Effector memory CD8-positive, alpha-beta T cell (primary cell): Measurements from ENCODE around the gene PNPLA6.
A peak's percentile ranks its signal among the peaks of the same experiment; 100 is the strongest.

Experiments used
- ATAC-seq: fragments of 150-1000 bp; cut with Tn5 transposase; replicated peaks from 2 replicates; pipeline ENCODE4 v1.10.0; 2021; ENCODE audit warnings: mild to moderate bottlenecking, moderate library complexity
- DNase-seq, 3 experiments: peaks; one replicate each; pipeline ENCODE4 v3.0.0; 2021
- H3K27ac Mint-ChIP-seq, 2 donors: one replicate each; pipeline ENCODE4 v1.8.0; 2022; ENCODE audit warnings: mild to moderate bottlenecking in 2 of 2, mixed read lengths in 2 of 2, moderate library complexity in 2 of 2
- H3K27me3 Mint-ChIP-seq, 2 donors: one replicate each; pipeline ENCODE4 v1.8.0; 2022; ENCODE audit warnings: mixed read lengths in 2 of 2
- H3K36me3 Mint-ChIP-seq: one replicate; pipeline ENCODE4 v1.8.0; 2022; ENCODE audit warnings: mild to moderate bottlenecking, moderate library complexity, mixed read lengths; ENCODE audit not compliant: insufficient read depth
- H3K4me1 Mint-ChIP-seq, 2 donors: one replicate each; pipeline ENCODE4 v1.8.0; 2022; ENCODE audit warnings: low read depth in 2 of 2, mixed read lengths in 2 of 2
- H3K4me3 Mint-ChIP-seq, 2 donors: one replicate each; pipeline ENCODE4 v1.8.0; 2022; ENCODE audit warnings: mild to moderate bottlenecking in 2 of 2, mixed read lengths in 2 of 2, moderate library complexity in 2 of 2
- H3K9me3 Mint-ChIP-seq, 2 donors: one replicate each; pipeline ENCODE4 v1.8.0; 2022; ENCODE audit warnings: mixed read lengths in 2 of 2

PNPLA6 gene

DNA sequence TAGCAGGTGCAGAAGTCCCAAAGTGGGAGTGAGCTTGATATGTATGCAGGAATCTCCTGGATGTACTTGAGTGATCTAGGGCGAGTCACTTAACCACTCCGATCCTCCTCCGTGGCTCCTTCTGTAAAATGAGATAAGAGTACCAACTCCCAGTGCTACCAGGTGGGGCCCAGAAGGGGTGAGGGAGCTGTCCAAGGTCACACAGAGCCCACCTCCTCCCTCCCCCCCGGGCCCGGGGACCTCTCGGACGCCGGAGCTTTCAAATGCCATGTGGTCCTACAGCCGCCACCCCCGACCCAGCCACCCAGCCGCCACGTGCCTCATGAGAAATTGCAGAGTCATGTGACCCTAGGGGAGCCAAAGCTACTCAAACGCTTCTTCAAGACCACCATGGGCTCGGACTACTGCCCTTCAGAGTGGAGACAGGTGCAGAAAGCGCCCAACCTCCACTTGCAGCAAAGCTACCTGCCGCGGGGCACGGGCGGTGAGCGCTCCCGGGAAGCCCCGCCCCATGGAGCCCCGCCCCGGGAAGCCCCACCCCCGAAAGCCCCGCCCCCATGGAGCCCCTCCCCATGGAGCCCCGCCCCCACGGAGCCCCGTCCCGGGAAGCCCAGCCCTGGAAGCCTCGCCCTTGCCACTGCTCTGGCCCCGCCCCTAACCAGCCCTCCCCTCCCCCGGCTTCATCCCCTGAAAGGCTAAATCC is 29.7 kb upstream of the PNPLA6 start:
- Mint-ChIP-seq H3K36me3 (peaks cover 3% of the 10 kb centered on the region), H3K9me3 (peaks cover 0 to 2% of the 10 kb centered on the region in 2 donors), H3K4me3 (peak overlapping the region in 1 of 2 donors; percentile 25), H3K27ac (peak overlapping the region in 1 of 2 donors; percentile 65), H3K27me3 (peaks cover 33 to 78% of the 10 kb centered on the region in 2 donors), H3K4me1 (peaks cover 5 to 14% of the 10 kb centered on the region in 2 donors)
- DNase-seq (no peak), ATAC-seq (peak; percentile 40)

DNA sequence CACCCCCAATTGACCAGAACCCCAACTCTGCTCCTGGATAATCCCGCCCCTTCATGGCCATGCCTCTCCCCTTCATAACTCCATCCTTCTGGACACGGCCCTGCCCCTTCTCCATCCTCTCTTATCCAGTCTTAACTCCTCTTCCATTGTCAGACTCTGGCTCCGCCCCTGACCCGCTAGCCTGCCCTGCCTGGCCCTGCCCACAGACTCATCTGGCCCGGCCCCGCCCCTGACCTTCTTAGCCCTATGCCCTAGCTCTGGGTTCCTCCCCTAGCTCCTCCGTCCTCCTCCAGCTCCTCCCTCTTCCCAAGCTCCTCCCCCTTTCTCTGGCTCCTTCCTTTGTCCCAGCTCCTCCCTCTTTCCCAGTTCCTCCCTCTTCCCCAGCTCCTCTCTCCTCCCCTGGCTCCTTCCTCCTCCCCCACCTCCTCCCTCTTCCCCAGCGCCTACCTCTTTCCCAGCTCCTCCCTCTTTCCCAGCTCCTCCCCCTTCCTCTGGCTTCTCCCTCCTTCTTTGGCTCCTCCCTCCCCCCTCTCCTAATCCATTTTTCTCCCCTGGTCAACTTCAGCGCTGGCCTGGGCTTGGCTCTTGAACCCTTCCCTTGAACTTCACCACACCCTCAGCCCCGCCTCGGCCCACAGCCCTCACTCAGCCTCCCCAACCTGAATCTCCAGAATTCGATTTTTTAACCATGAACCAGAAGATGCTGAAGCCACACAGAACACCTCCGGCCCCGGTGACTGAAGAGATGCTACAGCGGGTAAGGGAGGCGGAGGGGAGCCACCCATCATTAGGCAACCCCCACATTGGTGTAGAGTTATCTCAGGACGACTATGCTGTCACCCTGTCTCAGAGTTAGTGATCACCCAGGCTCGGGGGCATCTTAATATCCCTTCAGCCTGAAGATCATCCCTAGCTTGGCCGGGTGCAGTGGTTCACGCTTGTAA is 28.9 kb upstream of the PNPLA6 start:
- peak; percentile 77 for ATAC-seq
- peak in 1 of 3 experiments; percentile 26 for DNase-seq

DNA sequence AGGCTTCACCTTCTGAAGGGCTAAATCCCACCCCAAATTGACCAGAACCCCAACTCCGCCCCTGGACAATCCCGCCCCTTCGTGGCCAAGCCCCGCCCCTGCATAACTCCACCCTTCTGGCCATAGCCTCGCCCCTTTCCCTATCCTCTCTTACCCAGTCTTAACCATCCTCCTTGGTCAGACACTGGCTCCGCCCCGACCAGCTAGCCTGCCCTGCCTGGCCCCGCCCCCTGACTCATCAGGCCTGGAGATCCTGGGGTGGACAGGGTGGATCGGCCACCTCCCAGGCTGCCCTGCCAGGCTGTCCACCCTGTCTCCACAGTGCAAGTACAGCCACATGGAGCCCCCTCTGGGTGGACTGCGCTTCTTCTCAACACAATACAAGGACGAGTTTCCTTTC is 27.6 kb upstream of the PNPLA6 start:
- peaks cover 3% of the 10 kb centered on the region for H3K36me3 Mint-ChIP-seq
- DNase-seq, result no peak
- peak; percentile 46 for ATAC-seq

More for the DNA sequence above, 28.9 kb upstream of the PNPLA6 start:
- peak overlapping the region; percentile 65 to 81 for H3K27ac Mint-ChIP-seq
- peaks cover 5 to 13% of the 10 kb centered on the region in 2 donors for H3K4me1 Mint-ChIP-seq
- H3K9me3 Mint-ChIP-seq, result peaks cover 0 to 2% of the 10 kb centered on the region in 2 donors
- H3K36me3 Mint-ChIP-seq, result peaks cover 3% of the 10 kb centered on the region
- H3K27me3 Mint-ChIP-seq, result peaks cover 29 to 70% of the 10 kb centered on the region in 2 donors
- H3K4me3 Mint-ChIP-seq, result peak overlapping the region in 1 of 2 donors; percentile 25

DNA sequence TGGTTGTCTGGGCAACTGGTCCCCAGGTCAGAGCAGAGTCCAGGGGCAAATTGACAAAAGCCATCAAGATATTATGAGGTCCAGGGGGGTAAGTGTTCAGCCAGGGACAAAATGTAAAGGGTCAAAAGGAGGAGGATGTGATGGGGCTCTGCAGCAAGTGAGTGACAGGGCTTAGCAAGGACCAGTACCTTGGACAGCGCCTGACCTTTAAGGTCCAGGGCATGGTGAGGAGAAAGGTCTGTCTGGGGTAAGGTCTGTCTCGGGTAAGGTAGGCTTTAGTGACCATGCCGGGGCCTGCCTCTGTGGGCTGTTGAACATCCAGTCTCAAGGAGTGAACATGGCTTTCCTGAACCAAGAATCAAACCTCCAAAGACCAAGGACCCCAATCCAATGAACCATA is 25.9 kb upstream of the PNPLA6 start:
- H3K27ac Mint-ChIP-seq, result no peak overlapping the region
- peaks cover 30 to 59% of the 10 kb centered on the region in 2 donors for H3K27me3 Mint-ChIP-seq
- H3K9me3 Mint-ChIP-seq, result peaks cover 0 to 2% of the 10 kb centered on the region in 2 donors
- H3K36me3 Mint-ChIP-seq, result peaks cover 3% of the 10 kb centered on the region
- DNase-seq, result no peak
- H3K4me3 Mint-ChIP-seq, result no peak overlapping the region
- ATAC-seq, result no peak
- H3K4me1 Mint-ChIP-seq, result peaks cover 5 to 13% of the 10 kb centered on the region in 2 donors

More for the DNA sequence above, 27.6 kb upstream of the PNPLA6 start:
- H3K9me3 Mint-ChIP-seq, result peaks cover 0 to 2% of the 10 kb centered on the region in 2 donors
- no peak overlapping the region for H3K4me3 Mint-ChIP-seq
- peaks cover 26 to 64% of the 10 kb centered on the region in 2 donors for H3K27me3 Mint-ChIP-seq
- H3K4me1 Mint-ChIP-seq, result peaks cover 5 to 13% of the 10 kb centered on the region in 2 donors
- peak overlapping the region in 1 of 2 donors; percentile 59 for H3K27ac Mint-ChIP-seq

DNA sequence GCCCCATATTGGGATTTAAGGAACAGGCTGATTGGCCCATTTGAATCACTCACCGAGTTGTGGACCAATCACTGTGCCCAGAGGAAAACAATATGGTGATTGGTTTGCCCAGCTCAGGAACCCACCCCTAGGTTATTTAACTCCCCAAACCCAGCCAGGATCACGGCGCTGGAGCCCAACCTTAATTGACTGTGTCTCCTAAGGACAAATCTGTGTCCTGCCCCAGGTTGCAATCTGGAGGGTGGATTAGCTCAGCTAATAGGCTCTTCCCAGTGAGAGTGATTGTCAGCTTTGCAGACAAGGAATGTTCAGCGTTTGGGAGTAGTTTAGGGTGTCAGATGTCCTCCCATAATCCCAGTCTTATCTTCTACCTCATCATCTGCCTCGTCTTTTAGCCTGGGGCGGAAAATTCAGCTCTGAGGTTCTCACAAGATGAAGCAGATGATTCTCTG is 23.1 kb upstream of the PNPLA6 start:
- peaks cover 36 to 44% of the 10 kb centered on the region in 2 donors for H3K27me3 Mint-ChIP-seq
- no peak overlapping the region for H3K27ac Mint-ChIP-seq
- H3K4me3 Mint-ChIP-seq, result no peak overlapping the region
- DNase-seq (no peak), ATAC-seq (no peak)
- H3K4me1 Mint-ChIP-seq, result peaks cover 12 to 15% of the 10 kb centered on the region in 2 donors
- no peaks in the 10 kb centered on the region for H3K9me3 Mint-ChIP-seq
- no peaks in the 10 kb centered on the region for H3K36me3 Mint-ChIP-seq

DNA sequence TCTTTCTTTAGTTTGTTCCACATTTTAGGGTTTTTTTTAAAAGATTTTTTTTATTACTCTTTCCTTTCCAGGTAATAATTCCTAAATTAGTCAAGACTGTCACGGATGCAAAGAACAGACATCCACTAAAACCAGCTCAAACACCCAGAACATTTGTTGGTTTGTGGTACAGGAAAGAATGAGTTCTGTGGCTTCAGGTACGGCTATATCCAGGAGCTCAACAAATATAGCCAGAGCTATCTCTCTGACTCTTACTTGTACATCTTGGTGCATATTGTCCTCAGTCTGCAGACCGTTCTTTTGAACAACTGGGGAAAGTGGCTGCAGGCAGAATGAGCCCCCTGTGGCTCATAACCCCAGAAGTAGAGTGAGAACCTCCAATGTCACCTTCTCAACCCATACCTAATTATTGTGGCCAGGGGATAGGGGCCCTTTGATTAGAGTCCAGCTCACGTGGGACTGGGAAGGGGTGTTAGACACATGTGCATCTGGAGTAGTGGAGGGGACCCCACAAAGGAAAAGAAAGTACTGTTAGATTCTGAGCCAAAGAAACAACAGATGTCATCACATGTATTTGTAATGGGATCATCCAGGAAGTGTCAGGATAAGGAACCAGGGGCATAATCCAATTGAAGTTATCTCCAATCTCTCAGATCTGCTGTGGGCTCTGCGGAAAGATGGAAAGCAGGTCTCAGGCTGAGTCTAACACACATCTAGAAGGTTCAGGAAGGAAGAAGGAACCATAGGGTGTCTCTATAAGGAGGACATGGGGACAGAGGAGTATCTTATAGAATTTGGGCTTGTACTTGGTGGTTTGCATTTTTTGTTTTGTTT is 21.5 kb upstream of the PNPLA6 start:
- Mint-ChIP-seq H3K27ac (no peak overlapping the region), H3K36me3 (no peaks in the 10 kb centered on the region), H3K4me3 (peak overlapping the region; percentile 65 to 82), H3K9me3 (no peaks in the 10 kb centered on the region), H3K4me1 (peaks cover 12 to 17% of the 10 kb centered on the region in 2 donors), H3K27me3 (peaks cover 34 to 41% of the 10 kb centered on the region in 2 donors)
- ATAC-seq (no peak), DNase-seq (no peak)

DNA sequence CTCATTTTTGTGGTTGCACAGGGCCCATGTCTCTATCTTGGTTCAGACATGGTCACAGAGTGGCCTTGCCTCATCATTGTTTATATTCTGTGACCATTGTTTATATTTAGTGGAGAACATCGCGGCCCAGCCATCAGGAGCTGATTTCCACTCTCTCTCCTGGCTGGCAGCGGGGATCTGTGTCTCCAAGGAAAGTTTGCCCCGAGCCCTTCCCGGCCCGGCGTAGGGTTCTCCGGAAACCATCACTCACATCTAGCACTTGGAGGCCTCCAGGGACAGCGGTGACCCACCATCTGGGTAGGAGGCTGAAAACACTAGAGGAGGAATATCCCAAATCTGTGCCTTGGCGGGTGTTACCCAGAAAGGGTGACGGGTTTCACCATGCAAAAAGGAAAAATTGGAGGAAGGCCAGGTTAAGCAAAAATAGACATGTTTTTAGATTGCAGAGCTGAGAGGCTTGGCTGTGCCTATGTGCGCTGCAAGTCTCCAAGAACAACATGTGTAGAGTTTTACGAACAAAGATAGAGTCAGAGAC is 20.3 kb upstream of the PNPLA6 start:
- H3K4me3 Mint-ChIP-seq, result peak overlapping the region; percentile 65 to 82
- peaks cover 26 to 41% of the 10 kb centered on the region in 2 donors for H3K27me3 Mint-ChIP-seq
- peaks cover 12 to 17% of the 10 kb centered on the region in 2 donors for H3K4me1 Mint-ChIP-seq
- H3K27ac Mint-ChIP-seq, result peak overlapping the region; percentile 9 to 86
- DNase-seq (no peak), ATAC-seq (no peak)
- H3K9me3 Mint-ChIP-seq, result no peaks in the 10 kb centered on the region
- H3K36me3 Mint-ChIP-seq, result no peaks in the 10 kb centered on the region

DNA sequence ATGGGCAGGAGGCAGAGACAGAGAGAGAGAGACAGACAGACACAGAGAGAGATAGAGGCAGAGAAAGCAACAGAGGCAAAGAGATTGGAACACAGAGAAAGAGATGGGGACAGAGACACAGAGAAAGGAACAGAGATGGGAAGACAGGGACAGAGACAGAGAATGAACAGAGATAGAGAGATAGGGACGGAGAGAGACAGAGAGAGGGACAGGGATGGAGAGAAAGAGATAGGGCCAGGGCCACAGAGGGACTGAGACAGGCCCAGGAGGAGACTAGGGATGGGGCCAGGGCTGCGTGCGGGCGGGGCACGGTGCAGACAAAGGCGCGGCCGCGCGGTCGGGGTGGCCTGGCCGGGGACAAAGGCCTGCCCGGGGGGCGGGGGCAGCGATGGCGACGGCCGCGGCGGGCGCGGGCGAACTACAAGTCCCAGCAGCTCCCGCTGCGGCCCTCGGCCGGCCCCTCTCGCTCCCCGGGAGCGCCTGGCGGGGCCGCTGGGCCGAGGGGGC is 19.8 kb upstream of the PNPLA6 start, which contains the start of gene ZNF358:
ZNF358 (plus strand) TSS at position 459 of the 507 bp plus-strand sequence. CDS start 3,140 bp downstream, outside the sequence.
- ATAC-seq, result peak; percentile 83
- peaks cover 12 to 17% of the 10 kb centered on the region in 2 donors for H3K4me1 Mint-ChIP-seq
- H3K9me3 Mint-ChIP-seq, result no peaks in the 10 kb centered on the region
- H3K36me3 Mint-ChIP-seq, result no peaks in the 10 kb centered on the region
- H3K27ac Mint-ChIP-seq, result peak within 1 kb of the TSS; percentile 69 to 86
- DNase-seq, result peak in 1 of 3 experiments; percentile 30
- peaks cover 26 to 41% of the 10 kb centered on the region in 2 donors for H3K27me3 Mint-ChIP-seq
- peak within 1 kb of the TSS; percentile 67 to 82 for H3K4me3 Mint-ChIP-seq

DNA sequence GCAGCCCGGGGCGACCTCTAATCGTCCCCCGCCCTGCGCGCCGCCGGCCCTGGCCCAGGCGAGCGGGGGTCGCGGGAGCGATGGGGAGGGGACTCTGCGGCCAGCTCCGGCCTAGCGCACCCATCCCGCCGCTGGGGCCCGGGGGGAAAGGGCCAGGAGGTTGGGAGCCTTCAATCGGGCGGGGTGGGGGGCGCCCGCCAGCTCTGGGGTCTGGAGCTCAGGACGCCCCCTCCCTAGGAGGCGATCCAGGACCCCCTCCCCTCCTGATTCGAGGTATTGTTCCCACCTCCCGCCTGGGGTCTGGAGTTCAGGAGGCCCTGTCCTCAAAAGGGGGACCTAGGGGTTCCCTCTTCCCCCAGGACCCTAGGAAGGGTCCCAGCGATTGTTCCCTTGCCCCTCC is 19.2 kb upstream of the PNPLA6 start:
- DNase-seq (no peak), ATAC-seq (no peak)
- Mint-ChIP-seq H3K4me3 (peak overlapping the region; percentile 65 to 67), H3K27me3 (peaks cover 26 to 41% of the 10 kb centered on the region in 2 donors), H3K36me3 (no peaks in the 10 kb centered on the region), H3K9me3 (no peaks in the 10 kb centered on the region), H3K27ac (peak overlapping the region in 1 of 2 donors; percentile 69), H3K4me1 (peaks cover 12 to 17% of the 10 kb centered on the region in 2 donors)

DNA sequence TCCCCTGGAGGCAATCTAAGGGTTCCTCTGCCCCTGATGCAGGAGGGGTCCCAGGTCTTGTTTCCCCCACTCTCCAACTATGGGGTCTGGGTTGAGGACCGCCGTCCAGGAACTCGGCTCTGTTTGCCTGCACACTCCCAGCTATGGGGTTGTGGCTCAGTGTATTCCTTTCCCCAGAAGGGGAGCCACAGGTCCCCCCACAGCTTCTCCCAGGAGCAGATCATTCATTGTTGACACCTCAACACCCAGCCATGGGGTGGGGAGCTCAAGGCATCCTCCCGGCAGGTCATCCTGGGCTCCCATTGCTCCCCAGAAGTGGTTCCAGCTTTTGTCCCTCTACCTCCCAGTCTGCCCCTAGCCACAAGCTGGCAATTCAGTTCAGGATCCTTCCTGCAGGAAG is 18.6 kb upstream of the PNPLA6 start:
- H3K4me1 Mint-ChIP-seq, result peaks cover 15 to 20% of the 10 kb centered on the region in 2 donors
- no peaks in the 10 kb centered on the region for H3K9me3 Mint-ChIP-seq
- peak overlapping the region; percentile 65 to 67 for H3K4me3 Mint-ChIP-seq
- no peak for DNase-seq
- ATAC-seq, result no peak
- peak overlapping the region in 1 of 2 donors; percentile 69 for H3K27ac Mint-ChIP-seq
- H3K36me3 Mint-ChIP-seq, result peaks cover under 1% of the 10 kb centered on the region
- peaks cover 26 to 41% of the 10 kb centered on the region in 2 donors for H3K27me3 Mint-ChIP-seq

DNA sequence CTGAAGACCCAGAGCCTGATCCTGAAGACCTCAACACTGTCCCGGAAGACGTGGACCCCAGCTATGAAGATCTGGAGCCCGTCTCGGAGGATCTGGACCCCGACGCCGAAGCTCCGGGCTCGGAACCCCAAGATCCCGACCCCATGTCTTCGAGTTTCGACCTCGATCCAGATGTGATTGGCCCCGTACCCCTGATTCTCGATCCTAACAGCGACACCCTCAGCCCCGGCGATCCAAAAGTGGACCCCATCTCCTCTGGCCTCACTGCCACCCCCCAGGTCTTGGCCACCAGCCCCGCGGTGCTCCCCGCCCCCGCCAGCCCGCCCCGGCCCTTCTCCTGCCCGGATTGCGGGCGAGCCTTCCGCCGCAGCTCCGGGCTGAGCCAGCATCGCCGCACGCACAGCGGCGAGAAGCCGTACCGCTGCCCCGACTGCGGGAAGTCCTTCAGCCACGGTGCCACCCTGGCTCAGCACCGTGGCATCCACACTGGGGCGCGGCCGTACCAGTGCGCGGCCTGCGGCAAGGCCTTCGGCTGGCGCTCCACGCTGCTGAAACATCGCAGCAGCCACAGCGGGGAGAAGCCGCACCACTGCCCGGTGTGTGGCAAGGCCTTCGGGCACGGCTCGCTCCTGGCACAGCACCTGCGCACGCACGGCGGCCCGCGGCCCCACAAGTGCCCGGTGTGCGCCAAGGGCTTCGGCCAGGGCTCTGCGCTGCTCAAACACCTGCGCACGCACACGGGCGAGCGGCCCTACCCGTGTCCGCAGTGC is 16.0 kb upstream of the PNPLA6 start:
- no peak for ATAC-seq
- H3K27ac Mint-ChIP-seq, result no peak overlapping the region
- DNase-seq, result no peak
- H3K36me3 Mint-ChIP-seq, result peaks cover 12% of the 10 kb centered on the region
- no peak overlapping the region for H3K4me3 Mint-ChIP-seq
- peaks cover 20 to 33% of the 10 kb centered on the region in 2 donors for H3K4me1 Mint-ChIP-seq
- H3K9me3 Mint-ChIP-seq, result no peaks in the 10 kb centered on the region
- peaks cover 11 to 33% of the 10 kb centered on the region in 2 donors for H3K27me3 Mint-ChIP-seq
